Mammary epithelial cell (primary cell): ENCODE results near the gene GSTM3.

Source experiments
- EZH2 ChIP-seq: IDR thresholded peaks from 2 replicates; pipeline ENCODE4 v1.6.1; 2012; ENCODE audit warnings: low read length, inconsistent platforms, borderline replicate concordance
- TF ChIP-seq, protein P1 (sequence below), 2 donors: IDR thresholded peaks in 1 of 2; conservative IDR thresholded peaks in 1 of 2; 2 replicates each; pipeline ENCODE4 v1.5.1; 2011 to 2012; ENCODE audit warnings: inconsistent platforms in 2 of 2, low read length in 2 of 2, mild to moderate bottlenecking in 2 of 2, control low read depth in 1 of 2, low read depth in 1 of 2; ENCODE audit not compliant: insufficient read depth in 1 of 2; ENCODE audit errors: extremely low read depth in 1 of 2

DNA sequence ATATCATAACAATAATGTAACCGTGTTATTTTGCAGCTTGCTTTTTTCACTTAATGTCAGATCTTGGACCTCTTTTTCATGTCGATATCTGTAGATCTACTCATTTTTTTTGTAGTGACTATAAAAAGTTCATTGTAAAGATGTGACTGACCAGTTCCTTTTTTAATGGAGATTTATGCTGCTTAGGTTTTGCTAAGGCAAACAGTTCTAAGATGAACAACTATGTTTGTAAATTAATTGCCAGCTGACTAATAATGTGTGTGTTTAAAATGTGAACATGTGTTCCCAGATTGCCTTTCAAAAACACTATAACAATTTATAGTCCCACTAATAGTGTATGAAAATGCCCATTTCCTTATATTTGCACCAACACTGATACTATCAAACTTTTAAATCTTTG, 41.0 kb upstream of the GSTM3 start:
- TF ChIP-seq, protein P1, sequence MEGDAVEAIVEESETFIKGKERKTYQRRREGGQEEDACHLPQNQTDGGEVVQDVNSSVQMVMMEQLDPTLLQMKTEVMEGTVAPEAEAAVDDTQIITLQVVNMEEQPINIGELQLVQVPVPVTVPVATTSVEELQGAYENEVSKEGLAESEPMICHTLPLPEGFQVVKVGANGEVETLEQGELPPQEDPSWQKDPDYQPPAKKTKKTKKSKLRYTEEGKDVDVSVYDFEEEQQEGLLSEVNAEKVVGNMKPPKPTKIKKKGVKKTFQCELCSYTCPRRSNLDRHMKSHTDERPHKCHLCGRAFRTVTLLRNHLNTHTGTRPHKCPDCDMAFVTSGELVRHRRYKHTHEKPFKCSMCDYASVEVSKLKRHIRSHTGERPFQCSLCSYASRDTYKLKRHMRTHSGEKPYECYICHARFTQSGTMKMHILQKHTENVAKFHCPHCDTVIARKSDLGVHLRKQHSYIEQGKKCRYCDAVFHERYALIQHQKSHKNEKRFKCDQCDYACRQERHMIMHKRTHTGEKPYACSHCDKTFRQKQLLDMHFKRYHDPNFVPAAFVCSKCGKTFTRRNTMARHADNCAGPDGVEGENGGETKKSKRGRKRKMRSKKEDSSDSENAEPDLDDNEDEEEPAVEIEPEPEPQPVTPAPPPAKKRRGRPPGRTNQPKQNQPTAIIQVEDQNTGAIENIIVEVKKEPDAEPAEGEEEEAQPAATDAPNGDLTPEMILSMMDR (conservative IDR thresholded peaks at IDR 0.05 in 1 of 2, IDR thresholded peaks at IDR 0.05 in 1 of 2; ENCODE audit: extremely low read depth in 1 of 2, insufficient read depth in 1 of 2, low read depth in 1 of 2, low read length in 2 of 2), result no peak
- TF ChIP-seq EZH2, result no peak
